Aorta (tissue), 5 donors: ENCODE data around the gene GOLGA7B. TPM values are rescaled to one million over a fixed set of nuclear protein-coding genes. Genes with fewer than 3 reads are reported as not detected.

Experiments used
- ATAC-seq: fragments of 200-7000 bp; cut with Tn5 transposase; one replicate; pipeline ENCODE4 v1.9.1; 2022; ENCODE audit warnings: moderate library complexity; ENCODE audit not compliant: low FRiP score
- DNase-seq, 2 donors: peaks; one replicate each; pipeline ENCODE4 v3.0.0-alpha.2; 2020
- H3K27ac ChIP-seq, 2 donors: one replicate each; pipeline ENCODE4 v1.5.1; 2013; ENCODE audit warnings: low read length in 2 of 2, mild to moderate bottlenecking in 2 of 2, moderate library complexity in 2 of 2, control low read depth in 1 of 2, inconsistent platforms in 1 of 2, low read depth in 1 of 2
- H3K27me3 ChIP-seq, 2 donors: one replicate each; pipeline ENCODE4 v1.6.1; 2013; ENCODE audit warnings: control low read depth in 1 of 2, low read length in 1 of 2, mild to moderate bottlenecking in 1 of 2, moderate library complexity in 1 of 2; ENCODE audit not compliant: insufficient read depth in 2 of 2, control insufficient read depth in 1 of 2
- H3K36me3 ChIP-seq, 2 donors: one replicate each; pipeline ENCODE4 v1.6.1; 2013; ENCODE audit warnings: control low read depth in 1 of 2, low read length in 1 of 2, mild to moderate bottlenecking in 1 of 2; ENCODE audit not compliant: insufficient read depth in 2 of 2, control insufficient read depth in 1 of 2
- H3K4me1 ChIP-seq, 2 donors: one replicate each; pipeline ENCODE4 v1.6.1; 2013; ENCODE audit warnings: low read length in 2 of 2, control low read depth in 1 of 2, mild to moderate bottlenecking in 1 of 2, moderate library complexity in 1 of 2; ENCODE audit not compliant: insufficient read depth in 2 of 2, control insufficient read depth in 1 of 2
- H3K4me3 ChIP-seq, 2 donors: one replicate each; pipeline ENCODE4 v1.5.1; 2013; ENCODE audit warnings: low read length in 2 of 2, control low read depth in 1 of 2, mild to moderate bottlenecking in 1 of 2
- H3K9me3 ChIP-seq: one replicate; pipeline ENCODE4 v1.6.1; 2013; ENCODE audit warnings: mild to moderate bottlenecking, low read length; ENCODE audit not compliant: control insufficient read depth
- WGBS, 2 donors: extraction: QIAGEN DNeasy Blood & Tissue Kit; methylation state at CpG; one replicate each; pipeline ENCODE4 v1.1.7; 2013; 5-methylcytosine and 5-hydroxymethylcytosine counted together
- intact Hi-C, 2 donors: fragments of 100-400 bp; cut with DNase I; formaldehyde crosslinking; loops; one replicate each; pipeline versions ENCODE4 v1.14.2 to v1.15.0; 2022
- polyA plus RNA-seq, 2 donors: library from polyadenylated mRNA; stranded (reverse); fragments of 200-250 nt; gene quantifications; one replicate each; pipeline ENCODE4 v1.2.3, GENCODE V29; 2013
- total RNA-seq, 2 donors: library from RNA; stranded (reverse); fragmentation: NEBNext Ultra II Directional; extraction: Animal tissue kit (Norgen Biotek cat#: 25700); gene quantifications; one replicate each; pipeline ENCODE4 v1.2.1, GENCODE V29; 2021
- donor health status: healthy with polysubstance abuse.
- donor health status: Bipolar disorder and iron deficiency.
- donor health status: DM: no; HTN: no; CAD: no.
- donor health status: DM: no; HTN: no; CAD: no.
- donor health status: DM: yes; HTN: yes; CAD: no.

GOLGA7B gene
- total and polyA plus RNA-seq, 4 donors, result 0.13 to 0.45 (median 0.38) TPM

DNA sequence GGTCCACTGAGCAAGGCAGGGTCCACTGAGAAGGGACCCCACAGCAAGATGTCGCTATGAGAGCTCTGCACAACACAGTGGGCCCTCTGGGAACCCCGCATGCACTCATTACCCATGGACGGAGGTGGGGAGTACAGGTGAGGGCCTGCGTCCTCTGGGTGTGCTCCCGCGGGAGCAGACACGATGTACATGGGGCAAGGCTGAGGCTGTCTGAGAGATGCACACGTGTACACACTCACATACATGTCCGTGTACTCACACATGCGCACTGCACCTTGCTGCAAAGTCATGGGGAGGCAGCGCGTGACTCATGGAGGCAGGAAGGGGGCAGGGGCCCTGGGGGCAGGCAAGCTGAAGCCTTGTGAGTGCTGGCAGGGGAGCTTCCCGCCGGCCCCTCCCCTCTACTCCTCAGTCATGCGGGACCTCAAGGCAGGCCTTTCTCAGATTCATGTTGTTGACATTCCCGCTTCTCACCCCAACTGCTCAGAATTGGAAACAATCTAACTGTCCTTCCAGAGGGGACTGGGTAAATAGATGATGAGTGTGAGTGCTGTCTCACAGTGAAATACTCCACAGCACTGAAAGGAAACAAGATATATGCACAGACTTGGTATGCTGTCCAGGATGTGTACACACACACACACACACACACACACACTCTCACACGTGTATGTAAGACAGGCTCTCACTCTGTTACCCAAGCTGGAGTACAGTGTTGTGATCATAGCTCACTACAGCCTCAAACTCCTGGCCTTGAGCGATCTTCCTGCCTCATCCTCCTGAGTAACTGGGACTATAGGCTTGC, 40.0 kb downstream of the GOLGA7B start:
- DNase-seq, result peak in 1 of 2 donors; percentile 46
- no peak overlapping the region for H3K27ac ChIP-seq
- H3K4me1 ChIP-seq, result no peaks in the 10 kb centered on the region
- no peak overlapping the region for H3K4me3 ChIP-seq
- WGBS, 2 donors, result 40 to 48% methylated on average over 18 of the region's 18 CpGs
- no peaks in the 10 kb centered on the region for H3K27me3 ChIP-seq
- no peak for ATAC-seq
- no peaks in the 10 kb centered on the region for H3K36me3 ChIP-seq
- no peaks in the 10 kb centered on the region for H3K9me3 ChIP-seq
- intact Hi-C loops, result no loop called here

DNA sequence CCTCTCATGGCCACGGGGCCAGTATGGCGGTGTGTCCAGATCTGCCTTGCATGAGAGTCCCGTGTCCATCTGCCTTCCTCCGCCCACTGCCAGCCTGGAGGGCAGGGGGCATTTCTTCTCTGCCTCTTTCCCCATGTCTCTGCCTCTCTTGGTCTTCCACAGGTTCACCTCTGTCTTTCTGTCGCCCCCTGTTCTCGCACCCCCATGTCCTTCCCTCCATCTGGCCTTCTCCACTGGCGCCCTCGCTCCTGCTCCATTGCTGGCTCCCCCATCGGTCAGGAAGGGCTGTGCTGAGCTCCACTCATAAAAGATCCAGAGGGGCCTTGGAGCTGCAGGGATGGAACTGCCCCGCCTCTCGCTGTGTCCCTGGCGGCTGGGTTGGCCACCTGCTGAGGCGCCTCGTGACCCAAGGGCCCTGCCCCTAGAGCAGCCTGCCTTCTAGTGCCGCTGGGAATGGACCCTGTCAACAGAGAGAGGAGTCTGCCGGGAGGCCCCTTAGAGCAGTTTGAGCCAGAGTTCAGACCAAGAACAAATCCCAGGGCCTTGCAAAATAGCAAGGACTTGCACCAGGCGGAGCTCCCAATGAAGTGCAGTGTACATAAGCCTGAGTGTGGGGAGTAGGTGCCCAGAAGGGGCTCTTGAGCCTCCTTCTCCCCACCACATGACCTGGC, 42.0 kb downstream of the GOLGA7B start:
- DNase-seq, result peak in 1 of 2 donors; percentile 42
- Histone ChIP-seq H3K27me3 (no peaks in the 10 kb centered on the region), H3K27ac (no peak overlapping the region), H3K9me3 (no peaks in the 10 kb centered on the region), H3K36me3 (no peaks in the 10 kb centered on the region), H3K4me3 (no peak overlapping the region), H3K4me1 (no peaks in the 10 kb centered on the region)
- WGBS, 2 donors, result 72 to 78% methylated on average over 17 of the region's 17 CpGs
- intact Hi-C loops, result no loop called here
- ATAC-seq, result no peak

DNA sequence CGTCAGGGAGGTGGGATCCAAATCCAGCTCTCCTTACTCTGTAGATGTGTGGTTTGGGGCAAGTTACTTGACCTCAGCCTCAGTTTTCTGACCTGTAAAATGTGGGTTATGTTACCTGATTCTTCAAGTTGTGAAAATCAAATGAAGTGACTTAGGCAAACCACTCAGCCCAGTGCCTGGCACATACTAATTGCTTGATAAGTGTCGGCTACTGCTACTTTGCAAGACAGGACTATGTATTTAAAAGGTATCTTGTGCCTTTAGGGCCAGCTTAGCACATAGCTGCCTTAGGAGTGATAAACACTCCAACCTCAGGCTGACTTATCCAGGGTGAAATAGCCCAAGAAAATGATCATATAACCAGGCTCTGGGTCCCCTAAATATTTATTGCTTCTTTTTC, 42.9 kb downstream of the GOLGA7B start:
- WGBS, 2 donors, result 82% methylated on average over 2 of the region's 2 CpGs
- H3K36me3 ChIP-seq, result no peaks in the 10 kb centered on the region
- H3K27me3 ChIP-seq, result no peaks in the 10 kb centered on the region
- H3K4me3 ChIP-seq, result no peak overlapping the region
- intact Hi-C loops, result no loop called here
- DNase-seq, result no peak
- H3K9me3 ChIP-seq, result no peaks in the 10 kb centered on the region
- no peak overlapping the region for H3K27ac ChIP-seq
- ATAC-seq, result no peak
- H3K4me1 ChIP-seq, result no peaks in the 10 kb centered on the region

DNA sequence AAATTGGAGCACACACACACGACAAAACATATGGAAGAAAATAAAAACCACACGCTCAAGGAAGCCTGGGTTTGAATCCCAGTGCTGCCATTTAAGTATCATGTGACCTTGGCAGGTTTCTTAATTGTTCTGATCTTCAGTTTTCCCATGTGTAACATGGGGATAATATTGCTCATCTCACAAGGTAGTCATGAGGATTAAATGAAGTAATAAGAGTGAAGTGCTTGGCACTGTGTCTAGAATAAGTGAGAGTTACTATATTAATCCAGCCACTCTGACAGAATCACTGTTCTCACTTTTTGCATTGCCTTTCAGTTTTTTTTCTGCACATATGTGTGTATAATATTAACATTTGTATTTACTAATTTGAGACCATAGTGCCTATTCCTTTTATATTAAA, 43.3 kb downstream of the GOLGA7B start:
- no peak overlapping the region for H3K27ac ChIP-seq
- H3K4me3 ChIP-seq, result no peak overlapping the region
- 77 to 79% methylated on average over 2 of the region's 2 CpGs for WGBS, 2 donors
- intact Hi-C loops, result no loop called here
- H3K36me3 ChIP-seq, result no peaks in the 10 kb centered on the region
- ATAC-seq, result no peak
- DNase-seq, result no peak
- no peaks in the 10 kb centered on the region for H3K27me3 ChIP-seq
- no peaks in the 10 kb centered on the region for H3K4me1 ChIP-seq
- no peaks in the 10 kb centered on the region for H3K9me3 ChIP-seq

DNA sequence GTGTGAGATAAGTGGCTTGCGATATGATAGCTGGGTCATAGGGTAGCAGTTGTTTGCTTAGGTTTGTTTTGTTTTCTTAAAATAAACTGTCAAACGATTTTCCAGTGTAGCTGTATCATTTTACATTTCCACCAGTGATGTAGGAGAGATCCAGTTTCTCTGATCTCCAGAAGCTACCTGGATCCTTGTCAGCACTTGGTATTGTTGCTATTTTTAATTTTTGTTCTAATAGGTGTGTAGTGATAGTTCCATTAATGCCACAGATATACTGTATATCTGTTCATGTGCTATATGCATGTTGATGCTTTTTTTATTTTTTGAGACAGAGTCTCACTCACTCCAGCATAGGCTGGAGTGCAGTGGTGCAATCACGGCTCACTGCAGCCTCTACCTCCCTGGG, 44.4 kb downstream of the GOLGA7B start:
- DNase-seq (no peak), ATAC-seq (no peak)
- Histone ChIP-seq H3K27ac (no peak overlapping the region), H3K27me3 (no peaks in the 10 kb centered on the region), H3K4me1 (no peaks in the 10 kb centered on the region), H3K9me3 (no peaks in the 10 kb centered on the region), H3K36me3 (no peaks in the 10 kb centered on the region), H3K4me3 (no peak overlapping the region)
- 60% methylated on average over 3 of the region's 3 CpGs for WGBS, 2 donors
- intact Hi-C loops, result no loop called here

DNA sequence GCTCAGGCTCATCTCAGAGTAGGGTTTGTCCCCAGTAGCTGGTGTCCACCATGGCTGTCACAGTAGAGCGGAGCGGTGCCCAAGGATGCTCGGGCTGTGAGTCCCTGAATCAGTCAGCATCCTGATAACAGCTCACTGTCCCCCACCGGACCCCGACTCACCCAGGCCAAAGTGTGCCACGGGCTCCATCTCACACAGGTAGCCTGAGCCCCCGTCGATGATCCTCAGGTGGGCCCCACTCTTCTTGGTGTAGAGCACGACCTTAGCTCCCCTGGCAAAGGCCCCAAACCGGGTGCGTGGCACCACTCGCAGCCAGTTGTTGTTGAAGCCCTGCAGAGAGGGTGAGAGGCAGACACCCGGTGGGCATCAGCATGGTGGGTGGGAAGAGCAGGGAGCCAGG, 45.4 kb downstream of the GOLGA7B start:
- 81 to 86% methylated on average over 13 of the region's 13 CpGs for WGBS, 2 donors
- intact Hi-C loops, result no loop called here
- ATAC-seq (no peak), DNase-seq (peak; percentile 27 to 64)
- H3K4me3 ChIP-seq, result no peak overlapping the region
- H3K4me1 ChIP-seq, result no peaks in the 10 kb centered on the region
- no peaks in the 10 kb centered on the region for H3K27me3 ChIP-seq
- no peaks in the 10 kb centered on the region for H3K36me3 ChIP-seq
- no peak overlapping the region for H3K27ac ChIP-seq
- no peaks in the 10 kb centered on the region for H3K9me3 ChIP-seq

DNA sequence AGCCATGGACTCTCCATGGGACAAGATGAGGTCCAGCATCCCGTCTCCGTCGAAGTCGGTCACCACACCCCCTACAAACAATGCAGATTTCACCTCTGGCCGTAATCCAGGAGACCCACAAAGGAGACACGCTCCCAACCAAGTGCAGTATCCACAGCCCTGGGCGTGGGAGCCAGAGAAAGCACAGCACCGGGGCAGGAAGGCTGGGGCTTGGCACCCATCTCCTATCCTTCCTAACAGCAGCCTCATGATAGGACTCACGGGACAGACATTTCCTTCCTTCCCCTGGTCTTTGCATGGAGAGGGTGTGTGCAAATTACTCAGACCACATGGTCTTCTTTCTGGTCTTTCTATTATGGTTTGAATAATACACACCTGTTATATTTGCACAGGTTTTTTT, 46.3 kb downstream of the GOLGA7B start:
- WGBS, 2 donors, result 65 to 69% methylated on average over 9 of the region's 9 CpGs

DNA sequence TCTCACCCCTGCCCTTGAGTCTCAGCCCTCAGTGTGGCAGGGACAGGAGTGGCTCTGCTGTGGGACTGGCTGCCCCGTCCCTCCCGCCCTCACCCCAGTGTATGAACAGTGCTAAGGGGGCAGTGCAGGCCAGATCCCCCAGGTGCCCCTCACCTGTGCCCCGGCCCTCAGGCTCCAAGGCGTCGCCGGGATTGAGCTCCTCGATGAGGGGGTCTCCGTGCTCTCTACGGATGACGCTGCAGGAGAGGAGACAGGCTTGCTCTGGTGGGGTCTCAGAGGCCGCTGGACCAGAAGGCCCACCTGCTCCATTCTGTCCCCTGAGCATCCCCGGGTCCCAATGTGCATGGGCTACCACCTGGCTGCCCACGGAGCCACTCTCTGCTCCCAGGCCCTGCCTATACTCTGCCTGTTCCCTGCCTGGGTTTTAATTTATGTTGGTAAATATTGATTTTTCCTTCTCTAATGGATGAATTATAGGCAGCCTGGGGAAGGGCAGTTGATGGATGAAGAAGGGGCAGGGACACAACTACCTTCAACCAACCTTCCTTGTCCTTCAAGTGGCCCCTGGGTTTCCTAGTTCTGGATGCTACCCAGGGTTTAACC, 47.2 kb downstream of the GOLGA7B start:
- DNase-seq (peak; percentile 28 to 57), ATAC-seq (no peak)
- 90 to 93% methylated on average over 12 to 13 of the region's 13 CpGs for WGBS, 2 donors
- no peak overlapping the region for H3K27ac ChIP-seq
- no peaks in the 10 kb centered on the region for H3K27me3 ChIP-seq
- intact Hi-C loops, result no loop called here
- no peaks in the 10 kb centered on the region for H3K4me1 ChIP-seq
- no peaks in the 10 kb centered on the region for H3K9me3 ChIP-seq
- no peaks in the 10 kb centered on the region for H3K36me3 ChIP-seq
- H3K4me3 ChIP-seq, result no peak overlapping the region

More for the DNA sequence above, 46.3 kb downstream of the GOLGA7B start:
- H3K4me3 ChIP-seq, result no peak overlapping the region
- ATAC-seq, result no peak
- H3K9me3 ChIP-seq, result no peaks in the 10 kb centered on the region
- no peak overlapping the region for H3K27ac ChIP-seq
- DNase-seq, result peak in 1 of 2 donors; percentile 50
- H3K36me3 ChIP-seq, result no peaks in the 10 kb centered on the region
- no peaks in the 10 kb centered on the region for H3K27me3 ChIP-seq
- no peaks in the 10 kb centered on the region for H3K4me1 ChIP-seq
- intact Hi-C loops, result no loop called here
